ENCODE data around the gene ZNF362.

Gene ZNF362

GRCh38 chr1:33338440-33339211, 82.3 kb downstream of the ZNF362 start:
- H3K4me3 ChIP-seq (ENCODE audit: low read length): no peak overlapping the region

DNA sequence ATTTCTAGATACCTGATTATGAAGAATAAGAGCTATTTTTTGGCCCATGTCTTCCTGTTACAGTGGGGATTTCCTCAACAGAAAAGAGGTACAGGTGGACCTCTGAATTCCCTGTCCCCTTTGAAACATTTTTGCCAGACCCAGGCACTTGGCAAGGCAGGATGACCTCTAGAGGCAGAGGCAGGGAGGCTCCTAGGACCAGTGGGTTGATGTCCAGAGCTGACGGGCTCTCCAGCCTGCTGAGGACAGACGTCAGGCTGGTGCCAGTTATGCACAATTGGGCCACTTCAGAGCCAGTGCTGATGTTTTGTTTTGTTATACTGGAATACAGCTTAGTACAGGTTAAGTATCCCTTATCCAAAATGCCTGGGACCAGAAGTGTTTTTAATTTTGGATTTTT, 83.1 kb downstream of the ZNF362 start:
- Histone ChIP-seq H4K5ac (ENCODE audit: low read length) (no peak overlapping the region), H3K27me3 (ENCODE audit: insufficient read depth, low read length, poor library complexity) (no peaks in the 10 kb centered on the region), H3K4me2 (ENCODE audit: low read length) (no peak overlapping the region), H3K27ac (ENCODE audit: low read depth, low read length) (peak overlapping the region; percentile 76), H2BK5ac (ENCODE audit: low read length) (no peak overlapping the region), H2AK5ac (ENCODE audit: low read length) (no peak overlapping the region), H3K4me3 (ENCODE audit: low read length) (no peak overlapping the region), H3K18ac (ENCODE audit: low read length) (no peak overlapping the region), H2BK15ac (replicated peaks; ENCODE audit: low read depth) (no peak overlapping the region), H3K4ac (ENCODE audit: low read depth, low read length) (no peak overlapping the region), H4K8ac (ENCODE audit: low read depth, low read length) (no peak overlapping the region), H2BK120ac (ENCODE audit: low read depth, low read length) (no peak overlapping the region), H3K56ac (ENCODE audit: low read length) (no peak overlapping the region), H3K79me2 (ENCODE audit: control insufficient read depth, insufficient read depth, low read length) (no peaks in the 10 kb centered on the region), H3K9ac (ENCODE audit: low read length) (no peak overlapping the region), H3K4me1 (ENCODE audit: control insufficient read depth, low read depth, low read length) (peaks cover 36% of the 10 kb centered on the region), H3K36me3 (ENCODE audit: control insufficient read depth, insufficient read depth, low read length) (no peaks in the 10 kb centered on the region), H3K79me1 (ENCODE audit: low read length) (peaks cover 6% of the 10 kb centered on the region), H3K23ac (ENCODE audit: low read length) (no peak overlapping the region)
- DNase-seq: peak; percentile 23
- WGBS (ENCODE audit: extremely low coverage, insufficient coverage, low lambda C conversion rate): no CpG with 5 or more reads among the region's 2 CpGs

More at GRCh38 chr1:33338440-33339211, 82.3 kb downstream of the ZNF362 start:
- H3K79me1 ChIP-seq (ENCODE audit: low read length): peaks cover 6% of the 10 kb centered on the region
- H3K18ac ChIP-seq (ENCODE audit: low read length): peak overlapping the region; percentile 52
- no peaks in the 10 kb centered on the region for H3K79me2 ChIP-seq (ENCODE audit: control insufficient read depth, insufficient read depth, low read length)
- H4K5ac ChIP-seq (ENCODE audit: low read length): peak overlapping the region; percentile 73
- H3K4me2 ChIP-seq (ENCODE audit: low read length): no peak overlapping the region
- H4K8ac ChIP-seq (ENCODE audit: low read depth, low read length): no peak overlapping the region
- H3K9ac ChIP-seq (ENCODE audit: low read length): no peak overlapping the region
- H3K27ac ChIP-seq (ENCODE audit: low read depth, low read length): peak overlapping the region; percentile 76
- no peak overlapping the region for H3K23ac ChIP-seq (ENCODE audit: low read length)
- H2AK5ac ChIP-seq (ENCODE audit: low read length): no peak overlapping the region
- peak overlapping the region; percentile 63 for H3K56ac ChIP-seq (ENCODE audit: low read length)
- H2BK15ac ChIP-seq (replicated peaks; ENCODE audit: low read depth): no peak overlapping the region
- H3K4ac ChIP-seq (ENCODE audit: low read depth, low read length): peak overlapping the region; percentile 0
- peaks cover 36% of the 10 kb centered on the region for H3K4me1 ChIP-seq (ENCODE audit: control insufficient read depth, low read depth, low read length)
- H3K36me3 ChIP-seq (ENCODE audit: control insufficient read depth, insufficient read depth, low read length): no peaks in the 10 kb centered on the region
- no peaks in the 10 kb centered on the region for H3K27me3 ChIP-seq (ENCODE audit: insufficient read depth, low read length, poor library complexity)
- WGBS (ENCODE audit: extremely low coverage, insufficient coverage, low lambda C conversion rate): no CpG with 5 or more reads among the region's 14 CpGs
- peak; percentile 94 for DNase-seq
- H2BK120ac ChIP-seq (ENCODE audit: low read depth, low read length): no peak overlapping the region
- H2BK5ac ChIP-seq (ENCODE audit: low read length): no peak overlapping the region

- no peak overlapping the region for H2AK5ac ChIP-seq (ENCODE audit: low read length)
- no peak overlapping the region for H3K27ac ChIP-seq (ENCODE audit: low read depth, low read length)
- no peak overlapping the region for H3K56ac ChIP-seq (ENCODE audit: low read length)
- no peaks in the 10 kb centered on the region for H3K27me3 ChIP-seq (ENCODE audit: insufficient read depth, low read length, poor library complexity)
- H4K5ac ChIP-seq (ENCODE audit: low read length): no peak overlapping the region
- H3K4ac ChIP-seq (ENCODE audit: low read depth, low read length): no peak overlapping the region
- no peak overlapping the region for H4K8ac ChIP-seq (ENCODE audit: low read depth, low read length)
- no peak for DNase-seq
- H3K9ac ChIP-seq (ENCODE audit: low read length): no peak overlapping the region
- no peak overlapping the region for H2BK5ac ChIP-seq (ENCODE audit: low read length)
- H3K4me1 ChIP-seq (ENCODE audit: control insufficient read depth, low read depth, low read length): peaks cover 36% of the 10 kb centered on the region
- no peak overlapping the region for H2BK120ac ChIP-seq (ENCODE audit: low read depth, low read length)
- no peak overlapping the region for H3K18ac ChIP-seq (ENCODE audit: low read length)
- no peak overlapping the region for H3K4me2 ChIP-seq (ENCODE audit: low read length)
- no CpG with 5 or more reads among the region's 6 CpGs for WGBS (ENCODE audit: extremely low coverage, insufficient coverage, low lambda C conversion rate)
- H2BK15ac ChIP-seq (replicated peaks; ENCODE audit: low read depth): no peak overlapping the region
- H3K36me3 ChIP-seq (ENCODE audit: control insufficient read depth, insufficient read depth, low read length): no peaks in the 10 kb centered on the region
- no peak overlapping the region for H3K4me3 ChIP-seq (ENCODE audit: low read length)
- no peak overlapping the region for H3K23ac ChIP-seq (ENCODE audit: low read length)
- no peaks in the 10 kb centered on the region for H3K79me2 ChIP-seq (ENCODE audit: control insufficient read depth, insufficient read depth, low read length)
- peaks cover 6% of the 10 kb centered on the region for H3K79me1 ChIP-seq (ENCODE audit: low read length)
These were observed 84.9 kb downstream of the ZNF362 start for GRCh38 chr1:33341190-33341589.

DNA sequence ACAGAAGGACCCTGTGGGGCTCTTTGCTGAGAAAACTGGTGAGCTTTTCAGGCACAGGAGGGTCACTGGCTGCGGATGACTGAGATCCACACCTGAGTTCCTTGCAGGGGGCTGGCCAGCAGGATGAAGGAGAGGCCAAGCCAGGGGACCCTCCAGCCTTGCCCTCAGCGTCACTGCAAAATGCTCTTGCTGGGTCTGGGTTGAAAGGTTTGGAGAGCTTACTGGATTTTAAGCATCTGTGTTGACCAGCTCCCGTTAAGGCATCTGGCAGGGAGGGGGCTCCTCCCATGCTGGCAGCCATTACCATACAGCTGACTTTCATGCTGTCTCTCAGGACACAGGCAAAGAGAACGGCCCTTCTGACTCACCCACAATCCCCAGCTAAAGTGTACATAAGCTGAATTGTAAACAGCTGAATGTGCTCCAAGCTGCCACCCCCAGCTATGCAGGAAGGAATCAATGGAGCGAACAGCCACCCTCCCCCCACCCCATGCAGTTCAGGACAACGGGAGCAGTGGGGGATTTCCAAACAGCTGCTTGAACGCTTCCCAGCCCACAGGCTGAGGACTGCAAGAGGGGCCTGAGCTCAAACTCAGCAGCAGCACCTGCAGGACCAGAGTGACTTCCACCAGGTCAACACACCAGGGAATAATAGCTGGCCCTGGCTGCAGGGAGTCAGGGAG, 85.9 kb downstream of the ZNF362 start:
- H3K4me2 ChIP-seq (ENCODE audit: low read length): no peak overlapping the region
- WGBS (ENCODE audit: extremely low coverage, insufficient coverage, low lambda C conversion rate): no CpG with 5 or more reads among the region's 7 CpGs

DNA sequence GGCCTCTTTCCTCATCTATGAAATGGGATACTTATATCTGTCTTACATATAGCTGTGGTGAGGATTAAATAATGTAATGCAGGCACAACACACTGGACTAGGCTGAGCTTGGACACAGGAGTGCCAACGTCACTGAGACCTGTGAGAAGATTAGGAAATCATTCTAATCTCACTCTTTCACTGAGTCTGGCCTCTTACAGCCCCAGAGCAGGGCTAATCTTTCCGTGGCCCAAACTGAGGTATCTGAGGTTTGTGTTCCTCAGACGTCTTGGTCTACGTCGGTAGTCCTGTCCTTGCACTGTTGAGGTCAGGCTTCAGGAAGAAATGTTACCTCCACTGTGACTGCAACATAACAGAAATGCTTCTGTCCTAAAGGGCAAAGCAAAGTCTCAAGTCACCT, 87.2 kb downstream of the ZNF362 start:
- Histone ChIP-seq H2AK5ac (ENCODE audit: low read length) (no peak overlapping the region), H4K8ac (ENCODE audit: low read depth, low read length) (no peak overlapping the region), H3K36me3 (ENCODE audit: control insufficient read depth, insufficient read depth, low read length) (no peaks in the 10 kb centered on the region), H3K4me1 (ENCODE audit: control insufficient read depth, low read depth, low read length) (peaks cover 36% of the 10 kb centered on the region), H2BK5ac (ENCODE audit: low read length) (no peak overlapping the region), H3K79me1 (ENCODE audit: low read length) (peaks cover 4% of the 10 kb centered on the region), H2BK120ac (ENCODE audit: low read depth, low read length) (no peak overlapping the region), H3K23ac (ENCODE audit: low read length) (no peak overlapping the region), H3K27me3 (ENCODE audit: insufficient read depth, low read length, poor library complexity) (peaks cover 4% of the 10 kb centered on the region), H4K5ac (ENCODE audit: low read length) (no peak overlapping the region), H3K4me3 (ENCODE audit: low read length) (no peak overlapping the region), H3K18ac (ENCODE audit: low read length) (no peak overlapping the region), H3K4ac (ENCODE audit: low read depth, low read length) (no peak overlapping the region), H3K9ac (ENCODE audit: low read length) (no peak overlapping the region), H3K27ac (ENCODE audit: low read depth, low read length) (no peak overlapping the region), H3K4me2 (ENCODE audit: low read length) (no peak overlapping the region), H3K56ac (ENCODE audit: low read length) (no peak overlapping the region), H3K79me2 (ENCODE audit: control insufficient read depth, insufficient read depth, low read length) (no peaks in the 10 kb centered on the region), H2BK15ac (replicated peaks; ENCODE audit: low read depth) (no peak overlapping the region)
- DNase-seq: no peak
- no CpG with 5 or more reads among the region's 5 CpGs for WGBS (ENCODE audit: extremely low coverage, insufficient coverage, low lambda C conversion rate)

More for the DNA sequence above, 85.9 kb downstream of the ZNF362 start:
- Histone ChIP-seq H3K79me1 (ENCODE audit: low read length) (peaks cover 6% of the 10 kb centered on the region), H3K56ac (ENCODE audit: low read length) (no peak overlapping the region), H2BK5ac (ENCODE audit: low read length) (no peak overlapping the region), H3K79me2 (ENCODE audit: control insufficient read depth, insufficient read depth, low read length) (no peaks in the 10 kb centered on the region), H3K4ac (ENCODE audit: low read depth, low read length) (no peak overlapping the region), H3K4me3 (ENCODE audit: low read length) (no peak overlapping the region), H3K9ac (ENCODE audit: low read length) (no peak overlapping the region), H2BK15ac (replicated peaks; ENCODE audit: low read depth) (no peak overlapping the region), H4K8ac (ENCODE audit: low read depth, low read length) (no peak overlapping the region), H2AK5ac (ENCODE audit: low read length) (no peak overlapping the region), H3K27ac (ENCODE audit: low read depth, low read length) (no peak overlapping the region), H3K18ac (ENCODE audit: low read length) (peak overlapping the region; percentile 47), H4K5ac (ENCODE audit: low read length) (no peak overlapping the region), H3K27me3 (ENCODE audit: insufficient read depth, low read length, poor library complexity) (no peaks in the 10 kb centered on the region), H3K23ac (ENCODE audit: low read length) (no peak overlapping the region), H2BK120ac (ENCODE audit: low read depth, low read length) (no peak overlapping the region), H3K36me3 (ENCODE audit: control insufficient read depth, insufficient read depth, low read length) (no peaks in the 10 kb centered on the region), H3K4me1 (ENCODE audit: control insufficient read depth, low read depth, low read length) (peaks cover 40% of the 10 kb centered on the region)
- peak; percentile 69 for DNase-seq
